K562 (cell line): ENCODE results near the gene GP1BB. TPM values are rescaled to one million over a fixed set of nuclear protein-coding genes. Genes with fewer than 3 reads are reported as not detected.
A peak's percentile ranks its signal among the peaks of the same experiment; 100 is the strongest.

Experiments
- BACH1 ChIP-seq: fragments of 200-800 bp; sonication (Bioruptor generic); IDR thresholded peaks from 2 replicates; pipeline ENCODE4 v1.6.1; 2016; ENCODE audit warnings: missing genetic modification characterization, missing compliant biosample characterization
- EWSR1 ChIP-seq: fragments of 450-650 bp; IDR thresholded peaks from 2 replicates; pipeline ENCODE4 v1.6.1; 2018; ENCODE audit warnings: borderline replicate concordance, mild to moderate bottlenecking, low read depth, moderate library complexity; ENCODE audit not compliant: partially characterized antibody
- FOXP1 ChIP-seq: sonication (generic); formaldehyde crosslinking; IDR thresholded peaks from 2 replicates; pipeline ENCODE4 v1.8.0; 2022; ENCODE audit warnings: mild to moderate bottlenecking, missing genetic modification reagents
- HDAC1 ChIP-seq, 2 experiments: fragments of 450-650 bp; IDR thresholded peaks; 2 replicates each; pipeline ENCODE4 v1.6.1; 2016 to 2017; ENCODE audit warnings: inconsistent platforms in 1 of 2, mild to moderate bottlenecking in 1 of 2, moderate library complexity in 1 of 2
- HMGN3 ChIP-seq: IDR thresholded peaks from 2 replicates; pipeline ENCODE4 v1.6.1; 2011; ENCODE audit warnings: borderline replicate concordance, low read depth, mild to moderate bottlenecking, mixed read lengths, low read length; ENCODE audit not compliant: insufficient read length; ENCODE audit errors: extremely low read depth
- NCOA4 ChIP-seq: fragments of 450-650 bp; IDR thresholded peaks from 2 replicates; pipeline ENCODE4 v1.6.1; 2018; ENCODE audit warnings: mild to moderate bottlenecking; ENCODE audit not compliant: partially characterized antibody
- RBBP5 ChIP-seq: fragments of 200-600 bp; sonication (generic); IDR thresholded peaks from 2 replicates; pipeline ENCODE4 v1.6.1; 2012; ENCODE audit warnings: borderline replicate concordance, mild to moderate bottlenecking, low read length, control low read depth, inconsistent platforms; ENCODE audit not compliant: insufficient read depth, poor library complexity, severe bottlenecking
- SMC3 ChIP-seq: conservative IDR thresholded peaks from 2 replicates; pipeline ENCODE4 v1.6.1; 2011; ENCODE audit warnings: low read depth, low read length, improper control_type of control experiment; ENCODE audit not compliant: insufficient read depth
- TRIM28 ChIP-seq: fragments of 450-650 bp; IDR thresholded peaks from 2 replicates; pipeline ENCODE4 v1.6.1; 2017
- ZNF175 ChIP-seq: fragments of 200-800 bp; sonication (Bioruptor generic); IDR thresholded peaks from 2 replicates; pipeline ENCODE4 v1.6.1; 2016; ENCODE audit warnings: low read depth, mild to moderate bottlenecking, missing genetic modification characterization, missing compliant biosample characterization
- ZNF384 ChIP-seq: IDR thresholded peaks from 2 replicates; pipeline ENCODE4 v1.6.1; 2012; ENCODE audit warnings: low read depth, low read length, improper control_type of control experiment
- polyA plus RNA-seq, 8 experiments: library from polyadenylated mRNA; depleted of rRNA in 4 of 8; stranded (reverse) in 5 of 8; unstranded in 3 of 8; fragments of >200 nt; fragmentation: Nextera tagmentation in 2 of 8; fragmentation: Illumina TruSeq in 1 of 8; extraction: Ambion mirVana in 2 of 8; extraction: Trizol in 1 of 8; gene quantifications; 2 replicates each; pipeline versions ENCODE4 v1.2.1 to v1.2.3, GENCODE V29; 2011 to 2014; ENCODE audit warnings: inconsistent platforms in 1 of 8, missing spikeins in 1 of 8
- total RNA-seq, 7 experiments: library from RNA; depleted of rRNA in 6 of 7; stranded (reverse); fragments of >200 nt in 6 of 7; fragmentation: Illumina TruSeq in 2 of 7; extraction: Trizol in 2 of 7; gene quantifications; 2 replicates each; pipeline versions ENCODE4 v1.2.1 to v1.2.3, GENCODE V29; 2011 to 2021; ENCODE audit warnings: low replicate concordance in 1 of 7
- TF ChIP-seq, protein P1 (sequence below): fragments of 250-450 bp; sonication (Bioruptor Pico); IDR thresholded peaks from 2 replicates; pipeline ENCODE4 v1.5.1; 2021; ENCODE audit warnings: mild to moderate bottlenecking
- TF ChIP-seq, protein P2 (sequence below): fragments of 250-450 bp; sonication (Bioruptor Pico); IDR thresholded peaks from 2 replicates; pipeline ENCODE4 v1.4.0; 2020; ENCODE audit warnings: borderline replicate concordance
- TF ChIP-seq, protein P3 (sequence below): conservative IDR thresholded peaks from 2 replicates; pipeline ENCODE4 v1.6.1; 2011; ENCODE audit warnings: low read depth, mild to moderate bottlenecking, low read length; ENCODE audit not compliant: control insufficient read depth
- TF ChIP-seq, protein P4 (sequence below), 2 experiments: fragments of 200-800 bp in 1 of 2; sonication (Bioruptor generic) in 1 of 2; sonication (generic) in 1 of 2; formaldehyde crosslinking in 1 of 2; IDR thresholded peaks in 1 of 2; conservative IDR thresholded peaks in 1 of 2; 2 replicates each; pipeline versions ENCODE4 v1.5.0 to v1.6.1; 2016 to 2020; ENCODE audit warnings: missing compliant biosample characterization in 1 of 2, missing genetic modification characterization in 1 of 2, missing genetic modification reagents in 1 of 2
- TF ChIP-seq, protein P5 (sequence below): fragments of 250-450 bp; sonication (Bioruptor Pico); IDR thresholded peaks from 2 replicates; pipeline ENCODE4 v1.8.0; 2021; ENCODE audit warnings: moderate library complexity, mild to moderate bottlenecking, inconsistent platforms
- TF ChIP-seq, protein P6 (sequence below): fragments of 250-450 bp; sonication (Bioruptor Pico); IDR thresholded peaks from 2 replicates; pipeline ENCODE4 v1.8.0; 2022; ENCODE audit warnings: moderate library complexity, mild to moderate bottlenecking, inconsistent platforms

Gene GP1BB
- total and polyA plus RNA-seq, 9 of the 15 experiments (the other 6 are each of a cell fraction or from before 2014, with no cell fraction given) = 0.69 to 162 (median 2.8) TPM

DNA sequence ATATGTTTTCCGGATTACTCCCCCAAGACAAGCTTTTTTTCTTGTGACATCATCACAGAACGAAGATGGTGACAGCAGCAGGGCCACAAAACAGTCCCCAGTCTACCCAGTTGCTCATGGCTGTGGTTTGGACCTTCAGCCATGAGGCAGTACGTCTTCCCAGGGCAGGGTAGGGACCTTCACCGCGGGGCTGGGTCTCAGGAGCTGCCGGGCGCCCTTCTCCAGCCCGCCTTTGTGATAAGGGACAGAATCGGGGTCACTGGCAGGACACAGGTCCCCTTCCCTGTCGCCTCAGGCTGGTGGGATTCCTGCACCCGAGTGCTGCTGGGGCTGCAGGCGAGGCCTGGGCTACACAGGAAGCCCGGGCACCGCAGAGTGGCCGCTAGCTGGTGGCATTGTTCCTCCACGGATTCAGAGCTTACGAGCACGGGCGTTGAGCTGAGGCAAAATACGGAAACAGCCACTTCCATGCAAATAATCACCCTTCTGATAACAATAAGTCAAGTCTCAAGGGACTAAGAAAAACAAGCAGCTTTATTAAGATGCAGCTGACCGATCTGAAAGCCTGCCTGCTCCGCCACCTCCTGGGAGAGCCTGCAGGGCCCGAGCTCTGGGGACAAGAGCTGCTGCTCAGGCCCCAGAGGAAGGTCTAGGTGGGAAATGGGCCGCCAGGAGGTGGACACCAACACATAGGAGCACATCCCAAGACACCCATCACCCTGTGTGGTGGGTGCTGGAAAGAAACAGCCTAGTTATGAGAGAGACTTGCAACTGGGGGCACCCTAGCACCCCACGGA, 49.5 kb downstream of the GP1BB start (continued):
- TF ChIP-seq, protein P1, sequence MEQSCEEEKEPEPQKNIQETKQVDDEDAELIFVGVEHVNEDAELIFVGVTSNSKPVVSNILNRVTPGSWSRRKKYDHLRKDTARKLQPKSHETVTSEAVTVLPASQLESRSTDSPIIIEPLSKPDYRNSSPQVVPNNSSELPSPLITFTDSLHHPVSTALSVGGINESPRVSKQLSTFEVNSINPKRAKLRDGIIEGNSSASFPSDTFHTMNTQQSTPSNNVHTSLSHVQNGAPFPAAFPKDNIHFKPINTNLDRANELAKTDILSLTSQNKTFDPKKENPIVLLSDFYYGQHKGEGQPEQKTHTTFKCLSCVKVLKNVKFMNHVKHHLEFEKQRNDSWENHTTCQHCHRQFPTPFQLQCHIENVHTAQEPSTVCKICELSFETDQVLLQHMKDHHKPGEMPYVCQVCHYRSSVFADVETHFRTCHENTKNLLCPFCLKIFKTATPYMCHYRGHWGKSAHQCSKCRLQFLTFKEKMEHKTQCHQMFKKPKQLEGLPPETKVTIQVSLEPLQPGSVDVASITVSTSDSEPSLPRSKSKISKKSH = no peak
- TF ChIP-seq BACH1 (tag) = no peak
- no peak for TF ChIP-seq RBBP5
- peak; percentile 85 for TF ChIP-seq ZNF384
- TF ChIP-seq, protein P2, sequence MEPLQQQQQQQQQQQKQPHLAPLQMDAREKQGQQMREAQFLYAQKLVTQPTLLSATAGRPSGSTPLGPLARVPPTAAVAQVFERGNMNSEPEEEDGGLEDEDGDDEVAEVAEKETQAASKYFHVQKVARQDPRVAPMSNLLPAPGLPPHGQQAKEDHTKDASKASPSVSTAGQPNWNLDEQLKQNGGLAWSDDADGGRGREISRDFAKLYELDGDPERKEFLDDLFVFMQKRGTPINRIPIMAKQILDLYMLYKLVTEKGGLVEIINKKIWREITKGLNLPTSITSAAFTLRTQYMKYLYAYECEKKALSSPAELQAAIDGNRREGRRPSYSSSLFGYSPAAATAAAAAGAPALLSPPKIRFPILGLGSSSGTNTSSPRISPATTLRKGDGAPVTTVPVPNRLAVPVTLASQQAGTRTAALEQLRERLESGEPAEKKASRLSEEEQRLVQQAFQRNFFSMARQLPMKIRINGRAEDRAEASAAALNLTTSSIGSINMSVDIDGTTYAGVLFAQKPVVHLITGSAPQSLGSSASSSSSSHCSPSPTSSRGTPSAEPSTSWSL (CRISPR knock-in tag) = 0 out of 2 replicates have a peak, but pooled peaks have one; percentile 61
- no peak for TF ChIP-seq TRIM28
- TF ChIP-seq, protein P3, sequence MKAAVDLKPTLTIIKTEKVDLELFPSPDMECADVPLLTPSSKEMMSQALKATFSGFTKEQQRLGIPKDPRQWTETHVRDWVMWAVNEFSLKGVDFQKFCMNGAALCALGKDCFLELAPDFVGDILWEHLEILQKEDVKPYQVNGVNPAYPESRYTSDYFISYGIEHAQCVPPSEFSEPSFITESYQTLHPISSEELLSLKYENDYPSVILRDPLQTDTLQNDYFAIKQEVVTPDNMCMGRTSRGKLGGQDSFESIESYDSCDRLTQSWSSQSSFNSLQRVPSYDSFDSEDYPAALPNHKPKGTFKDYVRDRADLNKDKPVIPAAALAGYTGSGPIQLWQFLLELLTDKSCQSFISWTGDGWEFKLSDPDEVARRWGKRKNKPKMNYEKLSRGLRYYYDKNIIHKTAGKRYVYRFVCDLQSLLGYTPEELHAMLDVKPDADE = no peak; the same call in 1 of the 2 replicates
- TF ChIP-seq HMGN3 = no peak
- no peak for TF ChIP-seq NCOA4
- no peak for TF ChIP-seq HDAC1 (IDR thresholded peaks at IDR 0.05)
- TF ChIP-seq, protein P4, sequence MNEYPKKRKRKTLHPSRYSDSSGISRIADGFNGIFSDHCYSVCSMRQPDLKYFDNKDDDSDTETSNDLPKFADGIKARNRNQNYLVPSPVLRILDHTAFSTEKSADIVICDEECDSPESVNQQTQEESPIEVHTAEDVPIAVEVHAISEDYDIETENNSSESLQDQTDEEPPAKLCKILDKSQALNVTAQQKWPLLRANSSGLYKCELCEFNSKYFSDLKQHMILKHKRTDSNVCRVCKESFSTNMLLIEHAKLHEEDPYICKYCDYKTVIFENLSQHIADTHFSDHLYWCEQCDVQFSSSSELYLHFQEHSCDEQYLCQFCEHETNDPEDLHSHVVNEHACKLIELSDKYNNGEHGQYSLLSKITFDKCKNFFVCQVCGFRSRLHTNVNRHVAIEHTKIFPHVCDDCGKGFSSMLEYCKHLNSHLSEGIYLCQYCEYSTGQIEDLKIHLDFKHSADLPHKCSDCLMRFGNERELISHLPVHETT (CRISPR knock-in tag; conservative IDR thresholded peaks at IDR 0.05 in 1 of 2, IDR thresholded peaks at IDR 0.05 in 1 of 2) = peak in 1 of 2 experiments; percentile 59; a peak in 1 of 4 replicates
- no peak for TF ChIP-seq FOXP1 (CRISPR knock-in tag)
- TF ChIP-seq EWSR1 = no peak
- TF ChIP-seq, protein P5, sequence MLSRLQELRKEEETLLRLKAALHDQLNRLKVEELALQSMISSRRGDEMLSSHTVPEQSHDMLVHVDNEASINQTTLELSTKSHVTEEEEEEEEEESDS = no peak
- TF ChIP-seq, protein P6, sequence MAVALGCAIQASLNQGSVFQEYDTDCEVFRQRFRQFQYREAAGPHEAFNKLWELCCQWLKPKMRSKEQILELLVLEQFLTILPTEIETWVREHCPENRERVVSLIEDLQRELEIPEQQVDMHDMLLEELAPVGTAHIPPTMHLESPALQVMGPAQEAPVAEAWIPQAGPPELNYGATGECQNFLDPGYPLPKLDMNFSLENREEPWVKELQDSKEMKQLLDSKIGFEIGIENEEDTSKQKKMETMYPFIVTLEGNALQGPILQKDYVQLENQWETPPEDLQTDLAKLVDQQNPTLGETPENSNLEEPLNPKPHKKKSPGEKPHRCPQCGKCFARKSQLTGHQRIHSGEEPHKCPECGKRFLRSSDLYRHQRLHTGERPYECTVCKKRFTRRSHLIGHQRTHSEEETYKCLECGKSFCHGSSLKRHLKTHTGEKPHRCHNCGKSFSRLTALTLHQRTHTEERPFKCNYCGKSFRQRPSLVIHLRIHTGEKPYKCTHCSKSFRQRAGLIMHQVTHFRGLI = no peak
- TF ChIP-seq SMC3 = 0 out of 2 replicates have a peak, but pooled peaks have one; percentile 1
- TF ChIP-seq ZNF175 (CRISPR knock-in tag) = no peak
